Mesendoderm (in vitro differentiated cells): Measurements from ENCODE around the gene FGF2.

Experiments
- DNase-seq: peaks from one replicate; pipeline ENCODE4 v3.0.0; 2013
- H2AK5ac ChIP-seq: 2 replicates; pipeline ENCODE4 v1.6.1; 2013; ENCODE audit warnings: low read length, inconsistent platforms
- H2BK120ac ChIP-seq: 2 replicates; pipeline ENCODE4 v1.6.1; 2013; ENCODE audit warnings: low read depth, mild to moderate bottlenecking, low read length, moderate library complexity, mixed read lengths
- H2BK15ac ChIP-seq: replicated peaks from 2 replicates; pipeline ENCODE4 v1.6.1; 2013; ENCODE audit warnings: low read depth, mild to moderate bottlenecking, moderate library complexity
- H2BK5ac ChIP-seq: 2 replicates; pipeline ENCODE4 v1.6.1; 2013; ENCODE audit warnings: low read length, inconsistent platforms
- H3K18ac ChIP-seq: 2 replicates; pipeline ENCODE4 v1.6.1; 2013; ENCODE audit warnings: mild to moderate bottlenecking, low read length, mixed read lengths
- H3K23ac ChIP-seq: one replicate; pipeline ENCODE4 v1.6.1; 2013; ENCODE audit warnings: low read length
- H3K27ac ChIP-seq: 2 replicates; pipeline ENCODE4 v1.5.1; 2013; ENCODE audit warnings: low read depth, mild to moderate bottlenecking, inconsistent platforms, low read length, moderate library complexity
- H3K27me3 ChIP-seq: 2 replicates; pipeline ENCODE4 v1.6.1; 2013; ENCODE audit warnings: low read length, control low read depth, mild to moderate bottlenecking, inconsistent platforms; ENCODE audit not compliant: insufficient read depth, poor library complexity
- H3K36me3 ChIP-seq: 2 replicates; pipeline ENCODE4 v1.6.1; 2013; ENCODE audit warnings: low read length, inconsistent platforms; ENCODE audit not compliant: control insufficient read depth, insufficient read depth
- H3K4ac ChIP-seq: one replicate; pipeline ENCODE4 v1.6.1; 2013; ENCODE audit warnings: low read depth, mild to moderate bottlenecking, low read length, moderate library complexity
- H3K4me1 ChIP-seq: 2 replicates; pipeline ENCODE4 v1.6.1; 2013; ENCODE audit warnings: low read depth, low read length, inconsistent platforms; ENCODE audit not compliant: control insufficient read depth
- H3K4me2 ChIP-seq: 2 replicates; pipeline ENCODE4 v1.6.1; 2013; ENCODE audit warnings: low read length
- H3K4me3 ChIP-seq: 2 replicates; pipeline ENCODE4 v1.5.1; 2013; ENCODE audit warnings: mild to moderate bottlenecking, low read length
- H3K56ac ChIP-seq: one replicate; pipeline ENCODE4 v1.6.1; 2013; ENCODE audit warnings: low read length
- H3K79me1 ChIP-seq: 2 replicates; pipeline ENCODE4 v1.6.1; 2013; ENCODE audit warnings: low read length, inconsistent platforms
- H3K79me2 ChIP-seq: 2 replicates; pipeline ENCODE4 v1.6.1; 2013; ENCODE audit warnings: mild to moderate bottlenecking, low read length; ENCODE audit not compliant: control insufficient read depth, insufficient read depth
- H3K9ac ChIP-seq: 2 replicates; pipeline ENCODE4 v1.6.1; 2013; ENCODE audit warnings: low read length, inconsistent platforms
- H4K5ac ChIP-seq: one replicate; pipeline ENCODE4 v1.6.1; 2013; ENCODE audit warnings: low read length
- H4K8ac ChIP-seq: one replicate; pipeline ENCODE4 v1.6.1; 2013; ENCODE audit warnings: low read depth, mild to moderate bottlenecking, control low read depth, low read length, moderate library complexity
- WGBS: extraction: QIAGEN DNeasy Blood & Tissue Kit; methylation state at CpG from one replicate; pipeline ENCODE4 v1.1.7; 2013; ENCODE audit warnings: low lambda C conversion rate, missing lambda C conversion rate; ENCODE audit not compliant: insufficient coverage; ENCODE audit errors: extremely low coverage; 5-methylcytosine and 5-hydroxymethylcytosine counted together

Gene FGF2

GRCh38 chr4:122906859-122907305 is 80.3 kb downstream of the FGF2 start:
- Histone ChIP-seq H3K4me2 (no peak overlapping the region), H3K4ac (no peak overlapping the region), H4K5ac (no peak overlapping the region), H3K18ac (no peak overlapping the region), H2BK5ac (no peak overlapping the region), H2BK120ac (no peak overlapping the region), H3K56ac (no peak overlapping the region), H3K79me2 (no peaks in the 10 kb centered on the region), H3K9ac (no peak overlapping the region), H3K27ac (no peak overlapping the region), H3K23ac (no peak overlapping the region), H3K79me1 (no peaks in the 10 kb centered on the region), H2BK15ac (no peak overlapping the region), H3K27me3 (no peaks in the 10 kb centered on the region), H3K4me3 (no peak overlapping the region), H3K36me3 (no peaks in the 10 kb centered on the region), H2AK5ac (no peak overlapping the region), H3K4me1 (peaks cover 5% of the 10 kb centered on the region), H4K8ac (no peak overlapping the region)
- WGBS = no CpG with 5 or more reads among the region's 7 CpGs
- DNase-seq = no peak

GRCh38 chr4:122908223-122908622 is 81.6 kb downstream of the FGF2 start:
- DNase-seq = no peak
- H3K79me1 ChIP-seq = no peaks in the 10 kb centered on the region
- no peak overlapping the region for H2BK5ac ChIP-seq
- no peak overlapping the region for H3K18ac ChIP-seq
- H2BK15ac ChIP-seq = no peak overlapping the region
- H3K36me3 ChIP-seq = no peaks in the 10 kb centered on the region
- H2AK5ac ChIP-seq = no peak overlapping the region
- no peak overlapping the region for H3K56ac ChIP-seq
- no peak overlapping the region for H4K5ac ChIP-seq
- H3K9ac ChIP-seq = no peak overlapping the region
- no peak overlapping the region for H3K23ac ChIP-seq
- no peak overlapping the region for H4K8ac ChIP-seq
- no peaks in the 10 kb centered on the region for H3K27me3 ChIP-seq
- no peak overlapping the region for H3K4me3 ChIP-seq
- no peak overlapping the region for H2BK120ac ChIP-seq
- WGBS = no CpG with 5 or more reads among the region's 1 CpG
- no peaks in the 10 kb centered on the region for H3K79me2 ChIP-seq
- no peak overlapping the region for H3K4me2 ChIP-seq
- peaks cover 3% of the 10 kb centered on the region for H3K4me1 ChIP-seq
- H3K4ac ChIP-seq = no peak overlapping the region
- H3K27ac ChIP-seq = no peak overlapping the region

- Histone ChIP-seq H2BK5ac (no peak overlapping the region), H4K8ac (no peak overlapping the region), H3K79me2 (no peaks in the 10 kb centered on the region), H3K18ac (no peak overlapping the region), H3K79me1 (no peaks in the 10 kb centered on the region), H3K4me2 (no peak overlapping the region), H2AK5ac (no peak overlapping the region), H3K4me1 (no peaks in the 10 kb centered on the region), H3K56ac (no peak overlapping the region), H3K4me3 (no peak overlapping the region), H3K27me3 (no peaks in the 10 kb centered on the region), H3K23ac (no peak overlapping the region), H4K5ac (no peak overlapping the region), H3K36me3 (no peaks in the 10 kb centered on the region), H3K4ac (no peak overlapping the region), H2BK15ac (no peak overlapping the region), H3K27ac (no peak overlapping the region), H2BK120ac (no peak overlapping the region), H3K9ac (no peak overlapping the region)
- no CpG with 5 or more reads among the region's 2 CpGs for WGBS
- peak; percentile 18 for DNase-seq
Measured at GRCh38 chr4:122909683-122910082, 83.1 kb downstream of the FGF2 start.

DNA sequence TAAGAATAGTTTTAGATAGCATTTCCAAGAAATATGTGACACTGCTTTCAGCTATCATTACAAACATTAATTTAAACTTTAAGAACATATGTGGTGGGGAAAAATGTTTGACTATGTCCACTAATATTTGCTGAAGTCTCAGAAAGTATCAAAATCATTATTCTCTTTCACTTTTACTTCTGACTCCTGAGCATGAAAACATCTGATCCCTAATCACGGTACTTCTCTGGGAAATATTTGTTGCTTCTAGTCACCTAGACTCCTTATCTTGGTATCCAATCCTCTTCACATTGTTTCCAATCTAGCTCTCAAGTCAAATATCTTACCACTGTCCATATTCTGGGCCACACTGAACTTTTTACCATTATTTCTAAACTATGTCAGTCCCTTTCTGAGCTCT is 85.0 kb downstream of the FGF2 start:
- Histone ChIP-seq H3K4me1 (no peaks in the 10 kb centered on the region), H2AK5ac (no peak overlapping the region), H3K18ac (no peak overlapping the region), H3K4me2 (no peak overlapping the region), H3K79me1 (no peaks in the 10 kb centered on the region), H3K56ac (no peak overlapping the region), H2BK120ac (no peak overlapping the region), H4K5ac (no peak overlapping the region), H3K9ac (no peak overlapping the region), H4K8ac (no peak overlapping the region), H3K79me2 (no peaks in the 10 kb centered on the region), H3K4ac (no peak overlapping the region), H2BK15ac (no peak overlapping the region), H3K4me3 (no peak overlapping the region), H3K23ac (no peak overlapping the region), H2BK5ac (no peak overlapping the region), H3K27ac (no peak overlapping the region), H3K27me3 (no peaks in the 10 kb centered on the region), H3K36me3 (no peaks in the 10 kb centered on the region)
- DNase-seq = no peak
- WGBS = no CpG with 5 or more reads among the region's 1 CpG

DNA sequence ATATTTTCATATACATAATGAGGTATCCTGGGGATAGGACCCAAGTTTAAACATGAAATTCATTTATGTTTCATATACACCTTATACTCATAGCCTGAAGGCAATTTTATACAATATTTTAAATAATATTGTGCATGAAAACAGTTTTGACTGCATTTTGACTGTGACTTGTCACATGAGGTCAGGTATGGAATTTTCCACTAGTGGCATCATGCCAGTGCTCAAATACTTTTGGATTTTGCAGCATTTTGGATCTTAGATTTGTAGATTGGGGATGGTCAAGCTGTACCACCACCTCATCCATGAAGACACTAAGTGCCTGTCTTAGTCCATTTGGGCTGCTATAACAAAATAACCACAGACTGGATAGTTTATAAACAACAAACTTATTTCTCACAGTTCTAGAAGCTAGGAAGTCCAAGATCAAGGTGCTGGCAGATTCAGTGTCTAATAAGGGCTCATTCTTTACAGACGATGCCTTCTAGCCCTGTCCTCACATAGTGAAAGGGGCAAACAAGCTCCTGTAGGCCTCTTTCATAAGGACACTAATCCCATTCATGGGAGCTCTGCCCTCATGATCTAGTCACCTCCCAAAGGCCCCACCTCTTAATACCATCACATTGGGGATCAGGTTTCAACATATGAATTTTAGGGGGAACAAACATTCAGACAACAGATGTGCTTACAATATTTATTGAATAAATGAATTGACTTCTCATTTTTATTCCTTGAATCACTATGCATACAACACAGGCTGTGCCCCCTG is 86.4 kb downstream of the FGF2 start:
- H3K4me1 ChIP-seq = no peaks in the 10 kb centered on the region
- no peaks in the 10 kb centered on the region for H3K79me1 ChIP-seq
- H3K4me3 ChIP-seq = no peak overlapping the region
- H3K27me3 ChIP-seq = no peaks in the 10 kb centered on the region
- H2BK120ac ChIP-seq = peak overlapping the region; percentile 61
- H3K4ac ChIP-seq = no peak overlapping the region
- H3K56ac ChIP-seq = no peak overlapping the region
- no peak overlapping the region for H4K5ac ChIP-seq
- no peak overlapping the region for H3K23ac ChIP-seq
- no CpG with 5 or more reads among the region's 1 CpG for WGBS
- no peak overlapping the region for H3K4me2 ChIP-seq
- H4K8ac ChIP-seq = no peak overlapping the region
- no peak overlapping the region for H3K18ac ChIP-seq
- no peak overlapping the region for H2BK5ac ChIP-seq
- no peak overlapping the region for H3K27ac ChIP-seq
- no peak for DNase-seq
- H2BK15ac ChIP-seq = peak overlapping the region; percentile 45
- no peaks in the 10 kb centered on the region for H3K36me3 ChIP-seq
- no peak overlapping the region for H2AK5ac ChIP-seq
- H3K79me2 ChIP-seq = no peaks in the 10 kb centered on the region
- no peak overlapping the region for H3K9ac ChIP-seq
